SIG-M5 (cell line): ENCODE results near the gene SEMG1.

Experiments used
- DNase-seq: peaks from one replicate; lab custom pipeline; 2025; lab: John Stamatoyannopoulos, UW

SEMG1 gene

GRCh38 chr20:45206725-45207124 is at the start of gene SEMG1:
Gene SEMG1 (plus strand): TSS chr20:45207033. CDS start chr20:45207054, 21 bp downstream.
- DNase-seq = no peak

- no peak for DNase-seq
Measured at GRCh38 chr20:45157962-45158361, 48.9 kb upstream of the SEMG1 start.

GRCh38 chr20:45163083-45163803 is 43.6 kb upstream of the SEMG1 start:
- DNase-seq = no peak

GRCh38 chr20:45164906-45165305 is 41.9 kb upstream of the SEMG1 start:
- DNase-seq = no peak

GRCh38 chr20:45173522-45173921 is 33.3 kb upstream of the SEMG1 start:
- no peak for DNase-seq

GRCh38 chr20:45174434-45175364 is 32.1 kb upstream of the SEMG1 start, which contains the start of gene PI3:
Gene PI3 (plus strand): TSS chr20:45174902. CDS start chr20:45174923, 21 bp downstream.
- DNase-seq = no peak

- no peak for DNase-seq
Measured at GRCh38 chr20:45176526-45177267, 30.1 kb upstream of the SEMG1 start.

GRCh38 chr20:45179166-45179565 is 27.7 kb upstream of the SEMG1 start:
- no peak for DNase-seq

- no peak for DNase-seq
Measured at GRCh38 chr20:45181639-45182038, 25.2 kb upstream of the SEMG1 start.

- DNase-seq = no peak
Measured at GRCh38 chr20:45183084-45183483, 23.7 kb upstream of the SEMG1 start.

- DNase-seq = no peak
Measured at GRCh38 chr20:45187693-45188092, 19.1 kb upstream of the SEMG1 start.

GRCh38 chr20:45189067-45189609 is 17.7 kb upstream of the SEMG1 start:
- DNase-seq = no peak

GRCh38 chr20:45189861-45190260 is 17.0 kb upstream of the SEMG1 start:
- DNase-seq = no peak

- DNase-seq = no peak
Measured at GRCh38 chr20:45191926-45192325, 14.9 kb upstream of the SEMG1 start.

- no peak for DNase-seq
Measured at GRCh38 chr20:45193331-45193730, 13.5 kb upstream of the SEMG1 start.

GRCh38 chr20:45209924-45210323 is 3.1 kb downstream of the SEMG1 start:
- no peak for DNase-seq

GRCh38 chr20:45211569-45212474 is 5.0 kb downstream of the SEMG1 start:
- no peak for DNase-seq

- DNase-seq = no peak
Measured at GRCh38 chr20:45212836-45213235, 6.0 kb downstream of the SEMG1 start.

- no peak for DNase-seq
Measured at GRCh38 chr20:45218124-45218523, 11.3 kb downstream of the SEMG1 start.

GRCh38 chr20:45218636-45219035 is 11.8 kb downstream of the SEMG1 start:
- no peak for DNase-seq

GRCh38 chr20:45221076-45221475 is 14.2 kb downstream of the SEMG1 start, which contains the start of gene SEMG2:
Gene SEMG2 (plus strand): TSS chr20:45221373. CDS start chr20:45221390, 17 bp downstream.
- DNase-seq = no peak
